Endothelial cell of umbilical vein (primary cell): Measurements from ENCODE around the gene CHN2. TPM values are rescaled to one million over a fixed set of nuclear protein-coding genes. Genes with fewer than 3 reads are reported as not detected.

Experiments
- BruUV-seq: library from RNA; stranded (reverse); fragments of 400-500 nt; replicated peaks from 2 replicates; lab custom pipeline; 2021; lab: Mats Ljungman, UMichigan
- CTCF ChIA-PET: fragments of 300-600, 350-600 bp; sonication (Branson Sonifier 250); formaldehyde crosslinking; loops from one replicate; lab custom pipeline; 2021; ENCODE audit warnings: antibody characterized with exemption, inconsistent platforms; lab: Charles Lee
- POLR2A ChIA-PET: fragments of 300-600, 350-600 bp; sonication (Branson Sonifier 250); formaldehyde crosslinking; loops from one replicate; lab custom pipeline; 2021; ENCODE audit warnings: antibody characterized with exemption, inconsistent platforms; lab: Charles Lee
- DNase-seq: peaks from one replicate; pipeline ENCODE4 v3.0.0-alpha.2; 2011; ENCODE audit warnings: low read depth, low spot score
- FAIRE-seq: peaks from 2 replicates; lab custom pipeline; 2011; peaks lifted over from hg19 to GRCh38; lab: Jason Lieb, UNC
- H2AFZ ChIP-seq: 2 replicates; pipeline ENCODE4 v1.6.0; 2012; ENCODE audit warnings: low read depth, low read length, control low read depth, inconsistent platforms
- H3K27ac ChIP-seq: 2 replicates; pipeline ENCODE4 v1.5.1; 2011; ENCODE audit warnings: low read depth, mild to moderate bottlenecking, control low read depth, low read length, moderate library complexity; ENCODE audit not compliant: insufficient read depth
- H3K27me3 ChIP-seq, 2 experiments: 2 replicates each; pipeline versions ENCODE4 v1.6.0 to v1.6.1; 2011; ENCODE audit warnings: low read length in 2 of 2, mixed read lengths in 1 of 2; ENCODE audit not compliant: control insufficient read depth in 2 of 2, insufficient read depth in 2 of 2
- H3K36me3 ChIP-seq, 2 experiments: 2 replicates in 1 of 2; 3 replicates in 1 of 2; pipeline ENCODE4 v1.5.1; 2011; ENCODE audit warnings: low read length in 2 of 2, mild to moderate bottlenecking in 1 of 2, moderate library complexity in 1 of 2; ENCODE audit not compliant: control insufficient read depth in 2 of 2, insufficient read depth in 2 of 2; ENCODE audit errors: extremely low read depth in 1 of 2
- H3K4me1 ChIP-seq: 3 replicates; pipeline ENCODE4 v1.5.1; 2011; ENCODE audit warnings: mild to moderate bottlenecking, low read length; ENCODE audit not compliant: control insufficient read depth, insufficient read depth; ENCODE audit errors: extremely low read depth
- H3K4me2 ChIP-seq: 2 replicates; pipeline ENCODE4 v1.6.1; 2011; ENCODE audit warnings: low read length, control low read depth, mixed read lengths; ENCODE audit not compliant: insufficient read depth
- H3K4me3 ChIP-seq, 3 experiments: fragments of 200-600 bp in 1 of 3; sonication (generic), shearing (Covaris generic) in 1 of 3; replicated peaks in 1 of 3; 2 replicates each; pipeline ENCODE4 v1.5.1; 2011 to 2016; ENCODE audit warnings: control low read depth in 3 of 3, low read length in 3 of 3, mild to moderate bottlenecking in 2 of 3, inconsistent platforms in 1 of 3, low read depth in 1 of 3, moderate library complexity in 1 of 3; ENCODE audit not compliant: insufficient read depth in 1 of 3
- H3K79me2 ChIP-seq: 2 replicates; pipeline ENCODE4 v1.6.0; 2012; ENCODE audit warnings: low read length, inconsistent platforms; ENCODE audit not compliant: control insufficient read depth, insufficient read depth
- H3K9ac ChIP-seq: replicated peaks from 2 replicates; pipeline ENCODE3; 2011; ENCODE audit warnings: low read length, control low read depth; ENCODE audit not compliant: insufficient read depth; ENCODE audit errors: extremely low read depth
- H3K9me1 ChIP-seq: replicated peaks from 3 replicates; pipeline ENCODE4 v1.6.0; 2011; ENCODE audit warnings: mild to moderate bottlenecking, low read length; ENCODE audit not compliant: control insufficient read depth, insufficient read depth; ENCODE audit errors: extremely low read depth
- H3K9me3 ChIP-seq: replicated peaks from 2 replicates; pipeline ENCODE4 v1.5.1; 2012; ENCODE audit warnings: low read length, inconsistent platforms; ENCODE audit not compliant: control insufficient read depth, insufficient read depth
- H4K20me1 ChIP-seq: replicated peaks from 2 replicates; pipeline ENCODE3; 2011; ENCODE audit warnings: mild to moderate bottlenecking, low read length; ENCODE audit not compliant: control insufficient read depth, insufficient read depth; ENCODE audit errors: extremely low read depth
- CTCF ChIP-seq, 2 donors: IDR thresholded peaks; 1 replicate in 1 of 2; 2 replicates in 1 of 2; pipeline ENCODE4 v1.5.1; 2011; ENCODE audit warnings: low read length in 2 of 2, mild to moderate bottlenecking in 2 of 2, moderate library complexity in 2 of 2, control low read depth in 1 of 2, inconsistent platforms in 1 of 2, low read depth in 1 of 2; ENCODE audit not compliant: insufficient read depth in 1 of 2; ENCODE audit errors: extremely low read depth in 1 of 2
- EZH2 ChIP-seq: IDR thresholded peaks from 2 replicates; pipeline ENCODE4 v1.6.1; 2012; ENCODE audit warnings: borderline replicate concordance, low read depth, mild to moderate bottlenecking, moderate library complexity, low read length, inconsistent platforms; ENCODE audit not compliant: severe bottlenecking
- FOS ChIP-seq: IDR thresholded peaks from 2 replicates; pipeline ENCODE4 v1.6.1; 2011; ENCODE audit warnings: mild to moderate bottlenecking, low read length, moderate library complexity, borderline replicate concordance; ENCODE audit not compliant: insufficient read depth
- GATA2 ChIP-seq: IDR thresholded peaks from 2 replicates; pipeline ENCODE4 v1.7.0; 2011; ENCODE audit warnings: low read depth, mild to moderate bottlenecking, moderate library complexity, mixed read lengths, low read length; ENCODE audit not compliant: insufficient read length, insufficient read depth
- JUN ChIP-seq: IDR thresholded peaks from 2 replicates; pipeline ENCODE4 v1.6.1; 2011; ENCODE audit warnings: borderline replicate concordance, low read depth; ENCODE audit not compliant: insufficient read length, insufficient read depth
- MAX ChIP-seq: IDR thresholded peaks from 2 replicates; pipeline ENCODE4 v1.6.1; 2011; ENCODE audit not compliant: insufficient read depth, insufficient read length
- MYC ChIP-seq: IDR thresholded peaks from one replicate; pipeline ENCODE4 v1.6.1; 2011; ENCODE audit warnings: mild to moderate bottlenecking, low read depth, low read length
- POLR2A ChIP-seq: IDR thresholded peaks from 2 replicates; pipeline ENCODE4 v1.6.1; 2012; ENCODE audit warnings: low read depth, mild to moderate bottlenecking, control low read depth, low read length
- POLR2AphosphoS5 ChIP-seq: IDR thresholded peaks from 2 replicates; pipeline ENCODE4 v1.6.1; 2012; ENCODE audit warnings: low read depth, mild to moderate bottlenecking, control low read depth, low read length, moderate library complexity; ENCODE audit not compliant: insufficient read depth
- dilution Hi-C: fragments of 300-500 bp; cut with MboI; formaldehyde crosslinking; loops from one replicate; pipeline ENCODE4 v1.15.0; 2019; ENCODE audit warnings: low sequenced_read_pairs; ENCODE audit not compliant: extremely low pct_ligation_motif_present
- intact Hi-C: fragments of 100-400 bp; cut with micrococcal nuclease; formaldehyde crosslinking; loops from one replicate; pipeline ENCODE4 v1.10.0; 2022
- polyA plus RNA-seq, 4 experiments: library from polyadenylated mRNA; depleted of rRNA in 3 of 4; stranded (reverse) in 3 of 4; unstranded in 1 of 4; fragments of >200 nt; gene quantifications; 2 replicates each; pipeline versions ENCODE4 v1.2.1 to v1.2.3, GENCODE V29; 2011 to 2012; ENCODE audit warnings: missing spikeins in 1 of 4
- total RNA-seq: library from RNA; stranded (reverse); gene quantifications from 2 replicates; pipeline ENCODE4 v1.2.3, GENCODE V29; 2021

CHN2 gene
- total and polyA plus RNA-seq, 2 donors (not counting 3 experiments of a cell fraction or from before 2014, with no cell fraction given) = 1.4 to 5.0 TPM

GRCh38 chr7:29435902-29436301, 241.3 kb downstream of the CHN2 start:
- intact Hi-C loops = no loop called here
- no peak overlapping the region for H3K4me3 ChIP-seq
- H4K20me1 ChIP-seq = no peaks in the 10 kb centered on the region
- H3K79me2 ChIP-seq = no peaks in the 10 kb centered on the region
- no peak overlapping the region for H3K4me2 ChIP-seq
- H3K4me1 ChIP-seq = no peaks in the 10 kb centered on the region
- no peaks in the 10 kb centered on the region for H3K9me1 ChIP-seq
- POLR2A ChIA-PET = no interaction called here
- H3K9ac ChIP-seq = no peak overlapping the region
- FAIRE-seq (no peak), DNase-seq (no peak)
- no peak overlapping the region for H3K27ac ChIP-seq
- no peaks in the 10 kb centered on the region for H3K36me3 ChIP-seq
- BruUV-seq = no TSS peak
- TF ChIP-seq FOS (no peak), POLR2A (no peak), GATA2 (no peak), MAX (no peak), CTCF (IDR thresholded peaks at IDR 0.05; ENCODE audit: extremely low read depth in 1 of 2, insufficient read depth in 1 of 2, low read depth in 1 of 2, low read length in 2 of 2) (no peak), JUN (no peak), MYC (no peak), POLR2AphosphoS5 (no peak), EZH2 (no peak)
- dilution Hi-C loops = no loop called here
- CTCF ChIA-PET = interaction anchor here (0.7 kb wide), 2 partner anchors 18 to 339 kb away, joined by 3 to 4 read pairs; no protein-coding TSS in a partner anchor
- no peaks in the 10 kb centered on the region for H3K9me3 ChIP-seq
- H2AFZ ChIP-seq = no peak overlapping the region
- no peaks in the 10 kb centered on the region for H3K27me3 ChIP-seq
